Urinary bladder (tissue), 4 donors: ENCODE measurements around the gene CEP350. TPM values are rescaled to one million over a fixed set of nuclear protein-coding genes. Genes with fewer than 3 reads are reported as not detected.

Source experiments
- DNase-seq: peaks from one replicate; pipeline ENCODE4 v3.0.0-alpha.2; 2015; ENCODE audit errors: extremely low spot score
- H3K27ac ChIP-seq: one replicate; pipeline ENCODE4 v1.5.1; 2013; ENCODE audit warnings: low read depth, mild to moderate bottlenecking, moderate library complexity
- H3K36me3 ChIP-seq: one replicate; pipeline ENCODE4 v1.6.1; 2013; ENCODE audit warnings: mild to moderate bottlenecking, moderate library complexity; ENCODE audit not compliant: insufficient read depth
- H3K4me1 ChIP-seq: one replicate; pipeline ENCODE4 v1.6.1; 2013; ENCODE audit warnings: mild to moderate bottlenecking, moderate library complexity; ENCODE audit not compliant: insufficient read depth
- H3K4me3 ChIP-seq: one replicate; pipeline ENCODE4 v1.5.1; 2013; ENCODE audit warnings: low read depth, low read length
- WGBS: extraction: QIAGEN DNeasy Blood & Tissue Kit; methylation state at CpG from one replicate; pipeline ENCODE4 v1.1.7; 2013; 5-methylcytosine and 5-hydroxymethylcytosine counted together
- polyA plus RNA-seq: library from polyadenylated mRNA; stranded (reverse); fragments of 200-250 nt; gene quantifications from one replicate; pipeline ENCODE4 v1.2.3, GENCODE V29; 2013
- total RNA-seq: library from RNA; depleted of rRNA; stranded (reverse); fragments of >200 nt; gene quantifications from one replicate; pipeline ENCODE4 v1.2.3, GENCODE V29; 2014
- donor health status: healthy with polysubstance abuse.
- donor health status: healthy.

Gene CEP350
- total and polyA plus RNA-seq, 2 donors = 13.0 to 110 TPM

- no peaks in the 10 kb centered on the region for H3K4me1 ChIP-seq
- 81% methylated on average over 1 of the region's 1 CpG for WGBS
- DNase-seq = no peak
- no peak overlapping the region for H3K4me3 ChIP-seq
- H3K36me3 ChIP-seq = peaks cover 12% of the 10 kb centered on the region
- H3K27ac ChIP-seq = no peak overlapping the region
These were observed 77.1 kb downstream of the CEP350 start for GRCh38 chr1:180031664-180032063.

GRCh38 chr1:180033390-180033789 is 78.8 kb downstream of the CEP350 start:
- H3K4me1 ChIP-seq = no peaks in the 10 kb centered on the region
- DNase-seq = no peak
- no peak overlapping the region for H3K27ac ChIP-seq
- 44% methylated on average over 1 of the region's 1 CpG for WGBS
- H3K36me3 ChIP-seq = peaks cover 8% of the 10 kb centered on the region
- no peak overlapping the region for H3K4me3 ChIP-seq

GRCh38 chr1:180040034-180040433 is 85.4 kb downstream of the CEP350 start:
- H3K36me3 ChIP-seq = peaks cover 14% of the 10 kb centered on the region
- no peak overlapping the region for H3K27ac ChIP-seq
- H3K4me3 ChIP-seq = no peak overlapping the region
- no peak for DNase-seq
- 83% methylated on average over 3 of the region's 3 CpGs for WGBS
- H3K4me1 ChIP-seq = no peaks in the 10 kb centered on the region

DNA sequence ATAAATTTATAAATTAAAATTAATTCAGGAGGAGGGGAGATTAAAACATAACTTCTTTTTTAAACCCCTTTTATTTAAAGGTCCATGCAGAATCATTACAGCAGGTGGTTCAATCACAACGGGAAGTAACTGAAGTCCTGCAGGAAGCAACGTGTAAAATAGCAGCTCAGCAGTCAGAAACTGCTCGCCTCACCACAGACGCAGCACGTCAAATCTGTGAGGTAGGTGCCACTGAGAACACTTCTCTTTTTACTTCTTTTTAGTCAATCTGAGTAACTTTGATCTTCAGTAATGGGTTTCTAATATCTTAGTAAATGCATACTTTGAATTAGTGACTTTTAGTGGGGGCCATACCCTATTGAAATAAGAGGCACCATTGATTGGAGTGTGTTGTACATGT is 87.0 kb downstream of the CEP350 start:
- peaks cover 9% of the 10 kb centered on the region for H3K36me3 ChIP-seq
- H3K4me1 ChIP-seq = no peaks in the 10 kb centered on the region
- no peak overlapping the region for H3K4me3 ChIP-seq
- no peak overlapping the region for H3K27ac ChIP-seq
- 87% methylated on average over 5 of the region's 5 CpGs for WGBS
- DNase-seq = no peak

DNA sequence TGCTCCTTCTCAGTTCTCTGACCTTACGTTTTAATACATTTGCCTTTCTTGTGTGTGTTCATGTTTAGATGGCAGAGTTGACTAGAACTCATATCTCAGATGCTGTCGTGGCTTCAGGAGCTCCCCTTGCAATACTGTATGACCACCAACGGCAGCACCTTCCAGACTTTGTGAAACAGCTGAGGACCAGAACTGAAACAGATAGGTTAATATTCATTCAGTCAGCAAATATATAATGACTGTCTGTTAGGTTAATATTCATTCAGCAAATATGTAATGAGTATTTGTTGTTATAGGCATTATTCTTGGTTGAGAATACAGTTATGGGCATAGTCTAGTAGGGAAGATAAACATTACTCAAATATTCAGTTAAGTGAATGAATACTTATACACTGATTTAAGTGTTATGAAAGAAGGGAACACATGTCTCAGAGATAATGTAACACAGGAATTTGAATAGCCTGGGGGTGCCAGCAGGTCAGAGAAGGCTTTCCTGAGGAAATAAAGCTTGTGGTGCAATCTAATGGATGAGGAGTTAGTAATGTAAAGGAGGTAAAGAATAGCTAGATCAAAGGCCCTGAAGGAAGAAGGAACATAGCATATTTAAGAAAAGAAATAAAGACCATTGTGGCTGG is 88.5 kb downstream of the CEP350 start:
- no peak overlapping the region for H3K27ac ChIP-seq
- DNase-seq = no peak
- 92% methylated on average over 3 of the region's 3 CpGs for WGBS
- peaks cover 9% of the 10 kb centered on the region for H3K36me3 ChIP-seq
- no peaks in the 10 kb centered on the region for H3K4me1 ChIP-seq
- H3K4me3 ChIP-seq = no peak overlapping the region

DNA sequence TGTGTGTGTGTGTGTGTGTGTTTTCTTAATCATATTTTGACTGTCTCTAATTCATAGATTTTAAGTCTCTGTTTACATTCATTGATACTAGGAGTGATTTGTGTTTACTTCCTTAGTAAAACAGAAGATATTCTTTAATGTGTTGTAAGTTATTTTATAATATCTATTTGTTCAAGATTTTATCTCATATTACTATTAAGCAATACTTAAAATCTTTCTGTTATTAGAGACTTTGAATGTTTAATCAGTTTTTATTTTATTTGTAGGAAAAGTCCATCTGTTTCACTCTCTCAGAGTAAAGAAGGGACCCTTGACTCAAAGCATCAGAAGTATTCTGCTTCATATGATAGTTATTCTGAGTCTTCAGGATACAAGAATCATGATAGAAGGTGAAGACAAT is 89.2 kb downstream of the CEP350 start:
- Histone ChIP-seq H3K36me3 (peaks cover 9% of the 10 kb centered on the region), H3K27ac (no peak overlapping the region), H3K4me1 (no peaks in the 10 kb centered on the region), H3K4me3 (no peak overlapping the region)
- no peak for DNase-seq

DNA sequence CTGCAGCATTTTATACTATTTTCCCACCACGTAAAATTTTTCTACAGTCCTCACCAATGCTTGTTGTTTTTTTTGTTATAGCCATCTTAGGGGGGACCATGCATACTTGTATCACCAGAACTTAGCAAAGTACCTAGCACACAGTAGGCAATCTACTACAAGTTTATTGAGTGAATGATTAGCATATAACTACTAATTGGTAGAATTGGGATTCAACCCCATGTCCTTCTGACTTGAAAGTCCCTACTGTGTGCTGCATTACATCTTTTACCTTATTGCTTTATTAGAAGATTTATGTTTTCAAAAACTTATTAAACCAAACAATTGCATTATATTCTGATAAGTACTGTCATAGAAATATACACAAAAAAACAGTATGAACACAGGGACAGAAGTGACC is 92.1 kb downstream of the CEP350 start:
- WGBS = 87% methylated on average over 1 of the region's 1 CpG
- no peak for DNase-seq
- peaks cover 6% of the 10 kb centered on the region for H3K36me3 ChIP-seq
- no peak overlapping the region for H3K27ac ChIP-seq
- H3K4me3 ChIP-seq = no peak overlapping the region
- H3K4me1 ChIP-seq = no peaks in the 10 kb centered on the region

DNA sequence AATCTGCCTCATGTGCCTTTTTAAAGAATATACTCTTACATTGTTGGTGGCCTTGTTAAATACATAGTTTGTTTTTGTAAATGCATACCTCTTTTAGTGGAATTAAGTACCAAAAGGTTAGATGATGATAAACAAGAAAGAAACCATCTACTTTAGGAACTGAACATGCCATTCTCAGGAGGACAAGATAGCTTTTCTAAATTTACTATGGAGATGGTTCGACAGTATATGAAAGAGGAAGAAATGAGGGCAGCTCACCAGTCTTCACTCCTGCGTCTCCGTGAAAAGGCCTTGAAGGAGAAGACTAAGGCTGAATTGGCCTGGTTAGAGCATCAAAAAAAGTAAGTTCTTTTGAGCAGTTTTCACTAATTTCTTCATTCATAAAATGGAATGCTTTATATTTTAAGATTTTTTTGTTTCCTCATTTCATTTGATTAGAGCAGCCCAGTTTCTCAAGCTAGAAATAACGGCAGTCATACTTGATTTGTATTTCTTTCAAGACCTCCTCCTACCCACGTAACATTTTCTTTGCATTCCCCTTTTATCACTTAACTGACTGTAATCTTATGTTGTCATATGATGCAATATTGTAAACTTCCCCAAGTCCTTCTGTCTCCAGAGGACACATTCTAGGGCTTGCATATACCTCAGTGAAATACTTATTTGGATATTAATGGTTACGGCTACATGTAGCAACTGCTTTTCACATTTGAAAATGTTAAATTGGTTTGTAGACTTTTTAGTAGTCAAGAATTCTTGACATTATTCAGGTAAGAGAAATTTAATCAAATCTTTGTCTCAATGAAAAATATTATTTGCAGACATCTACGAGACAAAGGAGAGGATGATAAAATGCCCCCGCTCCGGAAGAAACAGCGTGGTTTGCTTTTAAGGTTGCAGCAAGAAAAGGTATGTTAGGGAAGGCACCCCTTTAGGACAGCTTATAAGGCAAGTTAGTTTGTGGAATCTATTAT is 99.3 kb downstream of the CEP350 start:
- H3K36me3 ChIP-seq = peaks cover 7% of the 10 kb centered on the region
- 91% methylated on average over 10 of the region's 10 CpGs for WGBS

DNA sequence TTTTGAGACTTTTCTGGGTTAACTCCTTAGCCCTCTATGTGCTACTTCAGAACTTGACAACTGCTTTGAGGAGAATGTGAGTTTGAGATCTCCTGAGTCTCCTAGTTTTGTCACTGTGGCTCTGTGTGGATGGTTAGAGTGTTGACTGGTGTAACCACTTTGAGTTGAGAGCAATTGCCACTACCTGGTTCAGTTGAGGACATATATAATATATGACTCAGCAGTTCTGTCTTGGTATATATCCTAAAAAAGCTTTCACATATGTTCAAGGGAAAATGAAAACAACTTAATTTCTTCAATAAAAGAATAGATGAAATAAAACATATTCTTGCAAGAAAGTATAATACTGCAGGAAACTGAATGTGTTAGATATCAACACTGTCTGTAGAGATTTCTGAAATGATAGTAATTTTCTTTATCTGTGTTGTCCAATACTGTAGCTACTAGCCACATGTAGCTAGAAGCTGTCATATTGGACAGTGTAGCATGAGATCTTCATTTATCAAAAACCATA is 103.3 kb downstream of the CEP350 start:
- H3K4me1 ChIP-seq = no peaks in the 10 kb centered on the region
- H3K4me3 ChIP-seq = no peak overlapping the region
- H3K36me3 ChIP-seq = peaks cover 7% of the 10 kb centered on the region
- no peak for DNase-seq
- no peak overlapping the region for H3K27ac ChIP-seq

More for the DNA sequence above, 99.3 kb downstream of the CEP350 start:
- Histone ChIP-seq H3K27ac (no peak overlapping the region), H3K4me1 (no peaks in the 10 kb centered on the region), H3K4me3 (no peak overlapping the region)
- no peak for DNase-seq

DNA sequence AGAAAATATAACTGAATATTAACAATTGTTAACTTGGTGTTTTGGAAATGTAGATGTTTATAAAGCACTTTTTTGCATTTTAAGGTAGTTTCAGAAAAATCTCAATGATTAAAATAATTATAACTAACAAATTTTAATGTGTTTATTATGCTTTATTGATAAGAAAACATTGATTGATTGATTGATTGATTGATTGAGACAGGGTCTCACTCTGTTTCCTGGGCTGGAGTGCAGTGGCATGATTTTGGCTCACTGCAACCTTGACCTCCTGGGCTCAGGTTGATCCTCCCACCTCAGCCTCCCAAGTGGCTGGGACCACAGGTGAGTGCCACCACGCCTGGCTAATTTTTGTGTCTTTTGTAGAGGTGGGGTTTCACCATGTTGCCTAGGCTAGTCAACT is 106.4 kb downstream of the CEP350 start:
- Histone ChIP-seq H3K4me3 (no peak overlapping the region), H3K4me1 (no peaks in the 10 kb centered on the region), H3K27ac (no peak overlapping the region), H3K36me3 (peaks cover 4% of the 10 kb centered on the region)
- DNase-seq = no peak
- 98% methylated on average over 1 of the region's 1 CpG for WGBS

DNA sequence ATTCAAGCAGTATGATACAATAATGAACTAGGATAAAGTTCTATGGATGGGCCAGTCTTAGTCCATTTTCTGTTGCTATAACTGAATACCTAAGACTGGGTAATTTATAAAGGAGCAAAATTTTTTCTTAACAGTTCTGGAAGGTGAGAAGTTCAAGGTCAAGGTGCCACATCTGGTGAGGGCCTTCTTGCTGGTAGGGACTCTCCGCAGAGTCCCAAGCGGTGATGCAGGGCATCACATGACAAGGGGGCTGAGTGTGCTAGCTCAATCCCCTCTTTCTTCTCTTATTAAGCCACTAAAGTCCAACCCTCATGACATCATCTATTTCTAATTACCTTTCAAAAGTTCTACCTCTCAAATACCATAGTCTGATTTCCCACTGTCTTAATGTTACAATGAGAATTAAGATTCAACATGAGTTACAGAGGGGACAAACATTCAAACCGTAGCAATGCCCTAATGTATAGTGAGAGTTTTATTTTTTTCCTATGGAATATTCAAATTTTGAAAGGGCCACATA is 107.9 kb downstream of the CEP350 start:
- H3K4me1 ChIP-seq = no peaks in the 10 kb centered on the region
- peaks cover 2% of the 10 kb centered on the region for H3K36me3 ChIP-seq
- WGBS = 96% methylated on average over 3 of the region's 3 CpGs
- H3K4me3 ChIP-seq = no peak overlapping the region
- no peak overlapping the region for H3K27ac ChIP-seq
- no peak for DNase-seq

DNA sequence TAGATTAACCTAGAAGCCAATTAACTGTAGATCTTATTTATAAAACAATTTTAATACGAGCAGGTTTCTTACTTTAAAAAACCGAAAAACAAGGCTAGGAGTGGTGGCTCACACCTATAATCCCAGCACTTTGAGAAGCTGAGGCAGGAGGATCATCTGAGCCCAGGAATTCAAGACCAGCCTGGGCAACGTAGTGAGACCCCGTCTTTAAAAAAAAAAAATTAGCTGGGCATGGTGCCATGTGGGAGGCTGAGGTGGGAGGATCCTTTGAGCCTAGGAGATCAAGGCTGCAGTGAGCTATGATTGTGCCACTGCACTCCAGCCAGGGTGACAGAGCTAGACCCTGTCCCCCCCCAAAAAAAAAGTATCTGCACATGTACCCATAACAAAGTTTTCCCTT is 110.8 kb downstream of the CEP350 start:
- no peak for DNase-seq
- Histone ChIP-seq H3K36me3 (peaks cover 2% of the 10 kb centered on the region), H3K4me1 (no peaks in the 10 kb centered on the region), H3K4me3 (no peak overlapping the region), H3K27ac (no peak overlapping the region)
- 94% methylated on average over 4 of the region's 4 CpGs for WGBS

GRCh38 chr1:180066150-180066549 is 111.5 kb downstream of the CEP350 start:
- Histone ChIP-seq H3K36me3 (peaks cover 2% of the 10 kb centered on the region), H3K4me1 (no peaks in the 10 kb centered on the region), H3K27ac (no peak overlapping the region), H3K4me3 (no peak overlapping the region)
- WGBS = 81% methylated on average over 3 of the region's 3 CpGs
- no peak for DNase-seq

GRCh38 chr1:180070286-180070685 is 115.7 kb downstream of the CEP350 start:
- H3K4me1 ChIP-seq = no peaks in the 10 kb centered on the region
- 73% methylated on average over 6 of the region's 6 CpGs for WGBS
- peaks cover under 1% of the 10 kb centered on the region for H3K36me3 ChIP-seq
- no peak for DNase-seq
- H3K27ac ChIP-seq = no peak overlapping the region
- H3K4me3 ChIP-seq = no peak overlapping the region
